Activated gamma-delta T cell treated with anti-CD3 and anti-CD28 coated beads, Interleukin-2, amount 50 U/mL, for 16 hours (primary cell): ENCODE results near the gene ZSWIM3.

Source experiments
- DNase-seq: peaks from one replicate; pipeline ENCODE4 v3.0.0-alpha.2; 2020; ENCODE audit warnings: low read depth

Gene ZSWIM3

GRCh38 chr20:45910670-45911485 is 53.5 kb downstream of the ZSWIM3 start:
- DNase-seq = peak; percentile 91

- no peak for DNase-seq
Measured at GRCh38 chr20:45911486-45912343, 54.3 kb downstream of the ZSWIM3 start, which contains the start of gene PLTP. Gene PLTP (minus strand): TSS chr20:45912155. CDS start chr20:45911452, 703 bp downstream.

GRCh38 chr20:45912344-45912682 is 54.9 kb downstream of the ZSWIM3 start:
- no peak for DNase-seq

GRCh38 chr20:45913116-45913515 is 55.7 kb downstream of the ZSWIM3 start:
- DNase-seq = no peak

GRCh38 chr20:45917790-45918141 is 60.4 kb downstream of the ZSWIM3 start:
- no peak for DNase-seq

GRCh38 chr20:45918182-45918737 is 60.8 kb downstream of the ZSWIM3 start:
- DNase-seq = no peak

- DNase-seq = no peak
Measured at GRCh38 chr20:45918779-45919537, 61.5 kb downstream of the ZSWIM3 start.

- DNase-seq = no peak
Measured at GRCh38 chr20:45919542-45920399, 62.4 kb downstream of the ZSWIM3 start.

GRCh38 chr20:45920462-45921336 is 63.3 kb downstream of the ZSWIM3 start:
- no peak for DNase-seq

- DNase-seq = no peak
Measured at GRCh38 chr20:45921337-45922189, 64.1 kb downstream of the ZSWIM3 start.

- DNase-seq = no peak
Measured at GRCh38 chr20:45924391-45925261, 67.2 kb downstream of the ZSWIM3 start.

GRCh38 chr20:45925821-45926506 is 68.5 kb downstream of the ZSWIM3 start:
- DNase-seq = no peak

- no peak for DNase-seq
Measured at GRCh38 chr20:45926731-45927070, 69.3 kb downstream of the ZSWIM3 start.

GRCh38 chr20:45927071-45927878 is 69.9 kb downstream of the ZSWIM3 start:
- no peak for DNase-seq
